ENCODE measurements around the gene ELP4. TPM values are rescaled to one million over a fixed set of nuclear protein-coding genes. Genes with fewer than 3 reads are reported as not detected.

Gene ELP4
- polyA plus RNA-seq, 3 donors = 28.0 to 28.7 (median 28.7) TPM

Other genes with a start within 250 kb of the ELP4 start
- gene DCDC1, start 140.0 kb upstream of the ELP4 start, polyA plus RNA-seq (ENCODE audit: insufficient read length in 3 of 3) = 1 to 10 TPM; 3.4 to 4.7 (median 3.6) TPM
- 10 to 100 TPM; 21.1 to 22.9 (median 22.4) TPM for gene DNAJC24, start 139.9 kb upstream of the ELP4 start, polyA plus RNA-seq (ENCODE audit: insufficient read length in 3 of 3)
- 10 to 100 TPM; 47.8 to 57.6 (median 51.8) TPM for gene IMMP1L, start 145 bp upstream of the ELP4 start, polyA plus RNA-seq (ENCODE audit: insufficient read length in 3 of 3)